GDM1 (cell line): ENCODE results near the gene SEL1L3.

ENCODE experiments used
- DNase-seq: peaks from one replicate; lab custom pipeline; 2025; lab: John Stamatoyannopoulos, UW

Gene SEL1L3

GRCh38 chr4:25788703-25789238 lies 74.0 kb downstream of the SEL1L3 start:
- DNase-seq: no peak

DNA sequence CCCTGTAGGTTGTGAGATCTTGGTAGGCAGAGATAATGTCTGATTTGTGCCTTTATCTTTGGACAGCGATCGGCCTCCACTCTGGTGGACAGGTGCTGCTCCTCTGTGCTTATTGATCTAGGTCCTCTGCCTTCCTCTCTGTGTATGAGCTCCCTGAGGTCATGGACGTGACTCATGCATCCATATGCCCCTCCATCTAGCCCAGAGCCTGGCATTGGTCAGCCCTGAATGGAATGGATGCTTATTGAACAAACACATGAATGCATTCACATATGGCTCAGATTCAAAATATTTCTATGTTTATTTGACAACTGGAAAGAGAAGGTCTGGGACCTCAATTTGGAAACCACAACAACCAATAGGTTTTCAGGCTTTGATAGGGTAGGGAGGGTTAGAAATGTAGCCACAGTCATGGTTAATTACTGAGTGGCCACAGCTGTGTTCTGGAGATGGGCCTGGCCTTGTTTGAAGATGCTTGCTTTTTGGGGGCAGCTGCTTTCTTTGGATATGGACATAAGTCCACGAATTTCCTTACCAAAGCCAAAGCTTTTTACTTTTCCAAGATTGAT lies 76.2 kb downstream of the SEL1L3 start:
- no peak for DNase-seq

DNA sequence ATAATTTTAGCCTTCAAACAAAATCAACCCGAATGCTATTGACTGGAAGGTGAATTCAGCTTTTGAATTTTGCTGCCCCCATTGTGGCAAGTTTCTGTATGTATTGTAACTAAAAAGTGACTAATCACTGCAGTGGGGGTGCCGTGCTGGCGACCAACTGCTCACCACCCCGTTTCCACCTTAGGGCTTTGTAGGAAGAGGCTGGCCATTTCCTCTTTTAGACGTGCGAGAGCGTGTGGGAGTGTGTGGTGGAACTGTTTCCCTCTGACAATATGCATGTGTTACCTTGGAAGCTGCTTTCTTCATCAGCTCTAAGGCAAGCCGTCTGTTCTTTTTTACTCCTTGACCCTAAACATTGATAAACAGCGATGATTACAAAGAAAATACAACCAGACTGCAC lies 78.8 kb downstream of the SEL1L3 start:
- DNase-seq: peak; percentile 20

DNA sequence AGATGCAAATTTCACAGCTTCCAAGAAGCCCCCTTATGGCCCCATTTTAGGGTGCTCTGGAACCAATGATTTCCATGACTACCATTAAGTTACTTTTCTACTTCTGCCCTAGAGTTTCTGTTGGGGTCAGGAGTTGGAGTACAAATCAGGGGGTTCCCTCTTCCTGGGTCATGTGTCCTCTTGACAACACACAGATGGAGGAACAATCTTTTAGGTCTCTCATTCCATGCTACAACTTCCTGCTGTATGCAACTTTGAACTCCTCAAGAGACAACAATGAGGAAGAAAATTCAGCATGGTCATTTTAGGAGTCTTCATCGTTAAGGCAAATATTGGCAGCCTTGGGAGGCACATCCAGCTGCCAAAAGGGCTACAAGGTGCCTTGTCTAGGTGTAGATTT lies 79.7 kb downstream of the SEL1L3 start:
- DNase-seq: no peak

- no peak for DNase-seq
Measured at GRCh38 chr4:25782482-25782881, 80.3 kb downstream of the SEL1L3 start.

DNA sequence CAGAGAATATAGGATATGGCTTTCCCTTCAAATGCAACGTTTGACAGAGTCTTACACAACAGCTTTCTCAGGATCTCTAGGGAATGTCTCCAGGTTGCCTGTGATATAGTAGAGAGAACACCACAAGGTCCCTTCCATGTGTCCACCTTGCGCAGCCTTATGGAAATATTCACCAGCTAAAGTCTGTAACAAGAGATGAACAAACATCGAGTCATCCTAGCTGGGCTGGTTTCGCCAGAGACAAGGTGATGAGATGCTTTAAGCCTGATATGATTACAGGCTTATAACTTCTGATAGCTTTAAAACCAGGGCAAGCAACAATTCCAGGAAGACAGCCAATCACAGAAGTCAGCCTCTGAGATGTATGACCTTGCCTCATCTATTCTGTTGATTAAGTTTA lies 83.8 kb downstream of the SEL1L3 start:
- DNase-seq: no peak

- no peak for DNase-seq
Measured at GRCh38 chr4:25776795-25777194, 86.0 kb downstream of the SEL1L3 start.

GRCh38 chr4:25775166-25775565 lies 87.6 kb downstream of the SEL1L3 start:
- DNase-seq: no peak

DNA sequence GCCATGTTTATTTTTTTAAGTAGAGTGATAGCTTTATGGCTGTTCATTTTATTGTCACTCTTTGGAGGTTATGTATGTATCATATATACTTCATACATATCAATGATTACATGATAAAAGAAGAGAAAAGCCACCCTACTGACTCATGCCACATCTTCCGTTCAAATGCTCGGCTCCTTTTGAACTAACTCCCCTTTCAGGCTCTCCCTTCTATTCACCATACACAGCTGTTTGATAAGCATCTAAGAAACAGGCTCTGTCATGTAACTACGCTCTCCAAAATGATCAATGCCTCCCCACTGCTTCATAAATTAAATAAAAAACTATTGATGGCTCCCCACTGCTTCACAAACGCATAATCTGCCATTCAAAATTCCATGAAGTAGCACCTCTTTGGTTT lies 89.4 kb downstream of the SEL1L3 start:
- DNase-seq: no peak

GRCh38 chr4:25771672-25772071 lies 91.1 kb downstream of the SEL1L3 start:
- DNase-seq: no peak

DNA sequence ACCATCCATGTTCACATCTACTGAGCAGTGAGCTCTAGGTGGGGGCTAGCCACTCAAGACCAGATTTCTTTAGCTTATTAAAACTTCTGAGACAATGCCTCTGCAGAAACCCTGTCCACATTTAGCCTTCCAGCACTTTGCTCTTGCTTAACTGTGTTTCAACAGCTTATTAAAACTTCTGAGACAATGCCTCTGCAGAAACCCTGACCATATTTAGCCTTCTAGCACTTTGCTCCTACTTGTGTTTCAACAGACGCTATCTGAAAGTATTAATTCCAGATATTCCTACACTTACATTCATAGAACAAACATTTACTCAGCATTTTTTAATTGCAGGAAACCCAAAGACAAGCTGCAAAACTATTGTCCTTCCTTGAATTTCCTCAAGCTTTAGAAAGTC lies 91.9 kb downstream of the SEL1L3 start:
- DNase-seq: no peak

- DNase-seq: no peak
Measured at GRCh38 chr4:25769251-25769650, 93.5 kb downstream of the SEL1L3 start.

DNA sequence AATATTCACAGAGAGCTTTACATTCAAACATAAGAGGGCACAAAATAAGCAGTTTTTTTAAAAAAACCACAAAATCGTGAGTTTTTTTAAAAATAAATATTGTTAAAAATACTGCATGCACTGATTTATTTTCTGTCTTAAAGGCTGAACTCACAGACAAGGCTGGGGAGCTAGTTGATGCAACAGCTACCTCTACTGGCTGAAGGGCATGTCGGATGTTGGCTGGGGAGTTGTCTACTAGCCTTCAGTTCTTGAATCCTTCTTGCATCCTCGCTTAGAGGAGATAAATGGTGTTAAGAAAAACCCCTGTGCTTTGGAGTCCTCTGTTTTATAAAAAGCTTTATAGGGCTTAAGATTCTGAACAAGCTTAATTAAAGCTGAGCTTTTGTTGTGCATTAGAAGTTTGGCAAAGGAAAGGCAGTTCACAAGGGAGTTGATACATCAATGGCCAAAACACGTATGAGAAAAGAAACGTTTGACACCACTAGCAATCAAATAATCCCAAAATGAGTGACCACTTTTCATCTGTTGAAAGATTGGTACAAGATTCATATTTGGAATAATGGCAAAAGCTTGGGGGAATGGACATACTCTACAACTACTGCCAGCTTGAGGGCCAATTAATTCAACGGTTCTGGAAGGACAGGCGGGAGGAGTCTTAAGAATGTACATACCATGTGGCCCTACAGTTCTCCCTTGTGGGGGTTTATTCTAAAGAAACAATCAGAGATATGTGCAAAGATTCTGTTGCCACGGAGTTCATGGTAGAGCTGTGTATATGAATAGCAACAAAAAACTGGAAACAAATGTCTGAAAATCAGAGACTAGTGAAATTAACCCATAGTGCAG lies 94.7 kb downstream of the SEL1L3 start:
- DNase-seq: peak; percentile 20

DNA sequence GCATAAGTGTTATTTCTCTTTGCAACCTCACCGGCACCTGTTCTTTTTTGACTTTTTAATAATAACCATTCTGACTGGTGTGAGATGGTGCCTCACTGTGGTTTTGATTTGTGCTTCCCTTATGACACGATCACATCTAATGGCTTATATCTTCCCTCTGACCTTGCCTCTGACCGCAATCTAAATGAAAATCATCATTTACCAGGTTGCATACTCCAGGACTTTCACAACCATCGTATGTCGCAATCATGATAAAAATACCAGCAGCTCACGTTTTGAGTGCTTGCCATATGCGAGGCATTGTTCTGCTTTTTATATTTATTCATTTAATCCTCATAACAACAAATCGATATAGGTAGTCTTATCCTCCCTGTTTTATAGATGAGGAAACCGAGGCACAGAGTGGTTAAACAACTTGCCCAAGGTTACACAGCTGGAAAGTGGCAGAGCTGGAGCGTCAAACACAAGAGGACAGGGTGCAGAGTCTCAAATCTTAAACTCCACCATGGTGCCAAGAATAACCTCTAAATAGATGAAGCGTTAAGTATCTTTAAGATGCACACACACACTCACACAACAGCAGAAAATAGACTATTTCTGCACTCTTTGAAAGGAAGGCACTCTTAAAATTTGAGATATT lies 102.2 kb downstream of the SEL1L3 start:
- DNase-seq: no peak

- DNase-seq: no peak
Measured at GRCh38 chr4:25760048-25760447, 102.7 kb downstream of the SEL1L3 start.

GRCh38 chr4:25759101-25759500 lies 103.7 kb downstream of the SEL1L3 start:
- DNase-seq: no peak

- no peak for DNase-seq
Measured at GRCh38 chr4:25757452-25757851, 105.3 kb downstream of the SEL1L3 start.

GRCh38 chr4:25756503-25756902 lies 106.3 kb downstream of the SEL1L3 start:
- no peak for DNase-seq

GRCh38 chr4:25755911-25756310 lies 106.9 kb downstream of the SEL1L3 start:
- no peak for DNase-seq

- no peak for DNase-seq
Measured at GRCh38 chr4:25753239-25753638, 109.5 kb downstream of the SEL1L3 start.

DNA sequence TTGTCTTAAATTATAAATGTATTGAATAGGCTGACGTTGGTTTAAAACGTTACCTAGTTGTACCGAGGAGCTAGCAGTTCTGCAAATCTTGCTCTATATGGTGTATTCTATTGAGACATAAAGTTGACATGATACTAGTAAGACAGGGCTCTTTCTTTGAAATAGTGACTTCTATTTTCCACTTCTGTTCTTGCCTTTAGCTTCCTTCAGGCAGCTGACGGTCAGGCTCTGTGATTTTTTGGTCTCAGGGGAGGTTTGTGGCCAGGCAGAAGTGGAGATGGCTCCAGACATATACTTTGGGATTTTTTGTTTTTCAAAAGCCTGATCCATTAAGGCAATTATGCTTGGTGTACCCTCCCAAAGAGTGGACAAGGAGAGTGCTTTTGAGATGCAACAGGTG lies 111.9 kb downstream of the SEL1L3 start:
- DNase-seq: no peak

DNA sequence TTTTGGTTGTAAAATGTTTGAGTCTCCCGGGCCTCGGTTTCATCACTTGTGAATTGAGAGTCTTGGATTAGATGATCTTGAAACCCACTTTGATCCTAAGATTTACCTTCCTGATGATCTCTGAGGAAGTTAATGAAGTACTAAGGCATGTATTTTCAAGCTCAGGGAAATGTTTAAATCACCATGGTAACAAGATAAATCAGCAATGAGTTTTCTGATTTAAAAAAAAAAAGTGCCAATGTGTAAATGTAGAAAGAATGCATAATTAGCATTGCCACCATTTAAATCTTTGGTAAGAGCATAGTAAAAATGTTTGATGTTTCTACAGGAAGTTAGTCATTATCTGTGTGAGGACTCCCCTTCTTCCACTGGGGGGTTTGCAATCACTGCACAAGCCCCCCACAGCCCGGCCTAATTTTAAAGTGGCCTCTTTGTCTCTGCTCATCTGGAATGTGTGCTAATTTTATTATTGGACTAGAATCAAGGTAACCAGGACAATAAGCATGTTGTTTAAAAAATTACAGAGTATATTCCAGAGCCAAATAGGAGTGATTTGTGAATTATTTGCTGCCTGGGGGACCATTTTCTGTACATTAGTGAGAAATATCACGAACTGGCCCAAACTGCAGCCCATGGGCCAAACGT lies 113.5 kb downstream of the SEL1L3 start:
- DNase-seq: no peak

- no peak for DNase-seq
Measured at GRCh38 chr4:25743971-25744370, 118.8 kb downstream of the SEL1L3 start.
